GM19193 (cell line): ENCODE results near the gene MR1.

Experiments
- POLR2A ChIP-seq: IDR thresholded peaks from 4 replicates; pipeline ENCODE4 v1.6.1; 2011; ENCODE audit not compliant: insufficient read depth, insufficient read length; ENCODE audit errors: extremely low read depth

MR1 gene

GRCh38 chr1:181105134-181106021 lies 71.6 kb downstream of the MR1 start:
- peak; percentile 63 for TF ChIP-seq POLR2A

GRCh38 chr1:181106022-181106312 lies 72.2 kb downstream of the MR1 start:
- no peak for TF ChIP-seq POLR2A

GRCh38 chr1:181106479-181106878 lies 72.7 kb downstream of the MR1 start:
- no peak for TF ChIP-seq POLR2A

GRCh38 chr1:181107711-181108110 lies 73.9 kb downstream of the MR1 start:
- TF ChIP-seq POLR2A: no peak

GRCh38 chr1:181108304-181108867 lies 74.6 kb downstream of the MR1 start:
- no peak for TF ChIP-seq POLR2A

GRCh38 chr1:181110013-181110412 lies 76.2 kb downstream of the MR1 start:
- no peak for TF ChIP-seq POLR2A
